Stimulated activated naive CD8-positive, alpha-beta T cell treated with anti-CD3 and anti-CD28 coated beads, Interleukin-15, amount 100 ng/mL, for 72 hours (primary cell): Measurements from ENCODE around the gene POMGNT2.

Experiments used
- ATAC-seq: fragments of 150-1000 bp; cut with Tn5 transposase; 2 replicates; pipeline ENCODE4 v1.10.0; 2021; ENCODE audit warnings: mild to moderate bottlenecking, moderate library complexity
- DNase-seq, 2 donors: peaks; one replicate each; pipeline ENCODE4 v3.0.0; 2021 to 2022
- H3K27ac Mint-ChIP-seq, 2 donors: one replicate each; pipeline ENCODE4 v1.8.0; 2022; ENCODE audit warnings: mild to moderate bottlenecking in 2 of 2, mixed read lengths in 2 of 2, moderate library complexity in 2 of 2
- H3K27me3 Mint-ChIP-seq: one replicate; pipeline ENCODE4 v1.8.0; 2022; ENCODE audit warnings: mixed read lengths
- H3K4me1 Mint-ChIP-seq: one replicate; pipeline ENCODE4 v1.8.0; 2022; ENCODE audit warnings: mild to moderate bottlenecking, mixed read lengths
- H3K4me3 Mint-ChIP-seq, 2 donors: one replicate each; pipeline ENCODE4 v1.8.0; 2022; ENCODE audit warnings: mild to moderate bottlenecking in 2 of 2, mixed read lengths in 2 of 2, moderate library complexity in 1 of 2
- H3K9me3 Mint-ChIP-seq, 2 donors: one replicate each; pipeline ENCODE4 v1.8.0; 2022; ENCODE audit warnings: mixed read lengths in 2 of 2

Gene POMGNT2

DNA sequence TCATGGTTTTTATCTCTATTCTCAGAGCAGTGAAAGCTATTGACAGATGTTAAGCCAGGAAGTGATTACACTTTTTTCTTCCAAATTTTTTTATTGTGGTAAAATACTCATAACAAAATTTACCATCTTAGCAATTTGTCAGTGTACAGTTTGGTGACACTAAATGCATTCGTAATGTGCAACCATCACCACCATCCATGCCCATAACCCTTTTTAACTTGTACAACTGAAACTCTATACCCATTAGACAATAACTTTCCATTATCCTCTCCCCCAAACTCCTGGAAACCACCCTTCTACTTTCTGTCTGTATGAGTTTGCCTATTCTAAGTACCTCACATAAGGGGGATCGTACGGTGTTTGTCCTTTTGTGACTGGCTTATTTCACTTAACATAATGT is 15.1 kb upstream of the POMGNT2 start:
- ATAC-seq, result peak; percentile 93
- H3K4me3 Mint-ChIP-seq, result no peak overlapping the region

DNA sequence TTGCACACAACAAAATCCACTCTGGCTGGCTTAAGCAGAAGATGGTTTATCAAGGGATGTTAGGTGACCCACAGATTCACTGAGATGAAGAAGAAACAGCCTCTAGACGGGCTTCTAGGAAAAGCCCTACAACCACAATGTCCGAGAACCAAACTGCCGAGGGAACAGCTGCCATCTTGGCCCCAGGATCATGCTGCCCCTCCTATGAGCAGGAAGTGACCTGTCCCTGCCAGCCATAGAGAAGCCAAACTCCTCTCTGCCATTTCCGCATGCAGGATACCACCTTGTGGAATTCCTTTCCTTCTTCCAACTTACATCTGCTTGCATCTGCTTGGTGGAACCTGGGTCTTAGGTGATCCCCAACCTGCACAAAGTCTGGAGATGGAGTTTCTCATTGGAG is 11.4 kb upstream of the POMGNT2 start:
- H3K27me3 Mint-ChIP-seq, result peaks cover 21% of the 10 kb centered on the region
- no peak for DNase-seq
- peaks cover 11% of the 10 kb centered on the region for H3K4me1 Mint-ChIP-seq
- ATAC-seq, result no peak
- H3K9me3 Mint-ChIP-seq, result no peaks in the 10 kb centered on the region
- H3K4me3 Mint-ChIP-seq, result no peak overlapping the region
- H3K27ac Mint-ChIP-seq, result no peak overlapping the region

More for the DNA sequence above, 15.1 kb upstream of the POMGNT2 start:
- Mint-ChIP-seq H3K4me1 (peaks cover 10% of the 10 kb centered on the region), H3K27me3 (peaks cover 14% of the 10 kb centered on the region), H3K9me3 (peaks cover 10% of the 10 kb centered on the region in 2 donors), H3K27ac (no peak overlapping the region)
- DNase-seq, result no peak

DNA sequence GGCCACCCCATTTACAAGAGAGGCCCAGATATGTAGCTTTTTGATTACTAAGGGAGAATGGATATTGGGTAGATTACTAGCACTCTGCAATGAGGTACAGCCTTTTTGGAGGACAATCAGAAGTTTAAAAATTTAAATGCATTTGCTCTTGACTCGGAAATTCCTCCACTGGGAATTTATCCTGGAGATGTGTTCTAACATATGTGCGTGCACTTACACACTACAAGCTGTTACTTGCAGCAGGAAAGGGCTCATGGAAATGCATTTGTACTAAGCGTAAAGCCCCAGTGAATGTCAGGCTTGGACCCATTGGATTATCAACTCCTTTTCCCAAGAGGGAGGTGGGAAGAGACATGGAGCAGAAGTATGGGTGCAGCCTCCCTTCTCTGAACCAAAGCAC is 7.8 kb upstream of the POMGNT2 start:
- Mint-ChIP-seq H3K27me3 (peaks cover 21% of the 10 kb centered on the region), H3K4me1 (peaks cover 5% of the 10 kb centered on the region), H3K27ac (peak overlapping the region in 1 of 2 donors; percentile 49), H3K4me3 (no peak overlapping the region), H3K9me3 (peaks cover 6 to 9% of the 10 kb centered on the region in 2 donors)
- DNase-seq (no peak), ATAC-seq (no peak)

DNA sequence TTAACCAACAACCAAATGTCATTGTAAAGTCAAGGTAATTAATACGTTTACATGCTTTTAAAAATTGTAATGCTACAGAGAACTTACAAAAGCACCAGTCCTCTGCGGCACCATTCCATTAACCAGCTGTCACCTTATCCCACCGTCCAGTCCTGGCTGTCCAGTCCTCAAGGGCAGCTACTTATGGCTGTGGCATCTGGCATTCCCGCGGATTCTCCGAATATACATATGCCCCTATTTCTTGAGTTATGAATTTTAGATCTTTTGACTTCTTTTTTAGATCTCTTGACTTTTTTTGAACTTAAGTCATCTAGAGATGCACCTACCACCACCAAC is 382 bp upstream of the POMGNT2 start:
- H3K27me3 Mint-ChIP-seq, result no peaks in the 10 kb centered on the region
- ATAC-seq (no peak), DNase-seq (no peak)
- H3K27ac Mint-ChIP-seq, result no peak overlapping the region
- H3K4me3 Mint-ChIP-seq, result peak overlapping the region; percentile 79 to 93
- H3K9me3 Mint-ChIP-seq, result peaks cover 6 to 9% of the 10 kb centered on the region in 2 donors
- peaks cover 41% of the 10 kb centered on the region for H3K4me1 Mint-ChIP-seq

DNA sequence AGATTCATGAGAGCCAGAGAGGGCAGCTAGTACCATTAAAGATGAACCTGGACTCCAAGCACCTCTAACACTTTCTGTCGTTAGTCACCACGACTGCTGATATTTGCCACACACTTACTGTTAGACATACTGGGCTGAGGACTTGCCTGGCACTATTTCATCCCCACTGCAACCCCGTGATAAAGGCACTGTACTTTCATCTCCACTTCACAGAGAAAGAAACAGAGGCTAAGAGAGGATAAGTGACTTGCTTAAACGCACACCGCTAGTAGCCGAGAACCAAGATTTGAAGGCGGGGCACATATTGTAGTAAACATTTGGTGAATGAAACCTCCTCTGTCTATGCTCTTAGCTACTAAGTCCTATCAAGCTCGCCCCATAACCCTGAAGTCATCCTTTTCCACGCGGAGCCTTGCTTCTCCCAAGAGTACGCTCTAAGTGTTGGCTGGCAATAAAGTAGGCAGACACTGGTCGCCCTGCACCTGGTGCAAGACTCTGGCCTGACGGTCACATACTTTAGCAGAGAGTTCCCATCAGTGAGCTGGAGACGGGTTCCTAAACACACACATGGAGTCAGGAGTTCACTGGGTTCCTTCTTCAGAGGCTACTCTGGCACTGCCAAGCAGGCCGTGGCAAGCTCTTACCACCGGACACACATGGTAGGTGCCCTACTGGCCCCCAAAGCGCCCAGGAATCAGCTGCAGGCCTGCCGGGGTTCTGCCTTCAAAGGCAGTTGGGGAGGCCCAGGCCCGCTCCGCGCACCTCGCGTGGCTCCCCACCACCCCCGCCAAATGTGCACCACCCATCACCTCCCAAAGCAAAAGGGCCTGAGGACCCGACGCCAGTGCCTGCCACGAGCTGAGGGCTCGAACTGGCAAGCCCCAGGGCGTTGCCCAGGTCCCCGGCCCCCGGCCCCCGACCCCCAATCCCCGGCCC is 951 bp downstream of the POMGNT2 start:
- DNase-seq (peak; percentile 36 to 37), ATAC-seq (peak; percentile 57)
- Mint-ChIP-seq H3K9me3 (peaks cover 0 to 4% of the 10 kb centered on the region in 2 donors), H3K27ac (peak overlapping the region in 1 of 2 donors; percentile 54), H3K27me3 (no peaks in the 10 kb centered on the region), H3K4me1 (peaks cover 48% of the 10 kb centered on the region), H3K4me3 (peak overlapping the region; percentile 84 to 93)

DNA sequence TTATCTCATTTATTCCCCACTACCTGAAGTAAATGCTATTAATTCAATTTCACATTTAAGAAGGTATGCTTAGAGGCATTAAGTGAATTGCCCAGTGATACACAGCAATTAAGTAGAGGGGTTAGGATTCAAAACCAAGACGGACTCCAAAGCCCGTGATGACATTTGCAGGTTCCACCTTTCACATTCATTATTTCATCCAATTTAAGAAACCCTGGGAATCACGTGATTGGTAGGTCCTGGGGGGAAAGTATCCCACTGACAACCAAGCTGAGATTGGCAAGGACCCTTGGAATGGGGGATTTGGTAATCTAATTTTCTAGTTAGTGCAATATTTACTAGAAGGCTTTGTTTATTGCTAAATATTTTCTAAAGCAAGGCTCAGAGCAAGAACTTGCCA is 1.8 kb downstream of the POMGNT2 start:
- Mint-ChIP-seq H3K4me3 (no peak overlapping the region), H3K27ac (no peak overlapping the region), H3K27me3 (no peaks in the 10 kb centered on the region), H3K9me3 (no peaks in the 10 kb centered on the region), H3K4me1 (peaks cover 52% of the 10 kb centered on the region)
- no peak for ATAC-seq
- no peak for DNase-seq

DNA sequence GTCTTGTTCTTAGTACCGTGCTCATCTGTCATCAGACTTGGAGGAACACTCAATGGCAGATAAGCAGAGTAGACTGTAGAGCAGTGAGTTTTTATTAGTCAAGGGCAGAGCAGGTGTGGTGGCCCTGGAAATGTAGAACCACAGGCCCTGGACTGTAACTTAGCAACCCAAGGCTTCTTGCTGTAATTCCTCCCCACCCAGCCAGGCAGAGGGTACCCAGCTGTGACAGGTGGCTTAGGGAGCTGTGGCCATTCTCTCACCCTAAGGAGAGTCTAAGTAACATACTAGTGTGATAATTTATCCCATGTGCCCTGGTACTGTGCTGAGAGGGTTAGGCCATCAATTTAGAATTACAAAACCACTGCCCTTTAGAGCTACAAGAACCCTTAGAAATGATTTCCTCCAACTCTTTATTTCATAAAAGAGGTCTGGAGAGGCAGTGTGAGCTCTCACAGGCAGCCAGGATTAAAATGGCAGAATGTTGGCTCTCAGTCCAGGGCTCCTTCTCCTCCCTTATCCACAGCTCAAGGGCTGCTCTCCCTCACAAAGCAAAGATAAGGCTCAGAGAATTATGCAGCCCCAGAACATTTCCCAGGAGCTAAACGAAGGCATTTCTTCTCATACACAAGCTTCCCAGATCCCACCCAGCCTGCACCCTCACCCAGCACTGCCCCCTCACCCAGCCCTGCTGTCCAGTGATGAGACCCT is 3.0 kb downstream of the POMGNT2 start:
- no peak overlapping the region for H3K4me3 Mint-ChIP-seq
- H3K27me3 Mint-ChIP-seq, result no peaks in the 10 kb centered on the region

DNA sequence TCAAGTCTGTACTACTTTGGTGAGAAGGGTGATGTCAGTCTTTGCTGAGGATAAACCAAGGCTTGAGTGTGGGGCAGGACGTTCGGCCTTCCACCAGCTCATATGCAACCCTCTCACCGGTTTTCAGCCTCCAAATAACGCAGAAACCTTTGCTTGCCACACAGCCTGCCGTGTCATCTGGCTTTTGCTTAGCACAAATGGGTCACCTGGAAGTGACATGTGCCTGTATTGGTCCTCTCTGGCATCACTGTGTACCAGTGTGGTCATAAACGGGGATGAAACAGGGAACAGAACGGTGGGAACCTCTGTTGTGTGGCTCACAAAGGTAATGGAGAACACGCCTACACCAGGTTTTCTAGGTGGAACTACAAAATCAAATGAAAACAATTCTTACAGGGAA is 7.1 kb downstream of the POMGNT2 start:
- ATAC-seq, result no peak
- no peak overlapping the region for H3K4me3 Mint-ChIP-seq

More for the DNA sequence above, 3.0 kb downstream of the POMGNT2 start:
- no peak for DNase-seq
- no peak for ATAC-seq
- Mint-ChIP-seq H3K9me3 (no peaks in the 10 kb centered on the region), H3K4me1 (peaks cover 52% of the 10 kb centered on the region), H3K27ac (no peak overlapping the region)

DNA sequence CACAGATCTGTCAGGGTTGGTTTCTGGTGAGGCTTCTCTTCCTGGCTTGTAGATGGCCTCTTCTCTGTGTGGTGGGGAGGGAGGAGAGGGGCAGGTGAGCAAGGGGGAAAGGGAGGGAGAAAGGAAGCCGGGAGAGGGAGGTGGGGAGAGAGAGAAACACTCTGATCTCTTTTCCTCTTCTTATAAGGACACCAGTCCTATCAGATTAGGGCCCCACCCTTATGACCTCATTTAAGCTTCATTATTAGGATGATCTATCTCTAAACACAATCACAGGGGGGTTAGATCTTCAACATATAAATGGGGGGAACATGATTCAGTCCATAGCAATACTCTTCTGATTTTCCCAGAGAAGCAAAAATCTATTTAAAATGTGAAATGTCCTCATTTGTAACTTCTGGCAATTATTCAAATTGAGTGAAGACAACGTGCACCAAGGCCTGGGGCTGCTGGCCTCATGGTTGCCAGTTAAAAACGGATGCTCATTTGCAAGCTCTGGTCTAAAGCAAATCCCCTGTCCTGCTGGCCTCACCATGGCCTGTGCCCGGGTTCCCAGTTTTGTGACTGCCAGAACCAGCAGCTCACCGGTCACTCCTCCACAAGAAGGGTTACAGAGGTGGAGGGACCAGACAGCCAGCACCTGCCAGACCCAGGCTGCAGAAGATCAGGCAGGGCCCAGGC is 8.3 kb downstream of the POMGNT2 start:
- ATAC-seq (no peak), DNase-seq (no peak)
- Mint-ChIP-seq H3K4me3 (no peak overlapping the region), H3K4me1 (peaks cover 32% of the 10 kb centered on the region), H3K27ac (no peak overlapping the region), H3K9me3 (no peaks in the 10 kb centered on the region), H3K27me3 (no peaks in the 10 kb centered on the region)

More for the DNA sequence above, 7.1 kb downstream of the POMGNT2 start:
- peaks cover 38% of the 10 kb centered on the region for H3K4me1 Mint-ChIP-seq
- no peaks in the 10 kb centered on the region for H3K9me3 Mint-ChIP-seq
- no peaks in the 10 kb centered on the region for H3K27me3 Mint-ChIP-seq
- DNase-seq, result no peak
- no peak overlapping the region for H3K27ac Mint-ChIP-seq

DNA sequence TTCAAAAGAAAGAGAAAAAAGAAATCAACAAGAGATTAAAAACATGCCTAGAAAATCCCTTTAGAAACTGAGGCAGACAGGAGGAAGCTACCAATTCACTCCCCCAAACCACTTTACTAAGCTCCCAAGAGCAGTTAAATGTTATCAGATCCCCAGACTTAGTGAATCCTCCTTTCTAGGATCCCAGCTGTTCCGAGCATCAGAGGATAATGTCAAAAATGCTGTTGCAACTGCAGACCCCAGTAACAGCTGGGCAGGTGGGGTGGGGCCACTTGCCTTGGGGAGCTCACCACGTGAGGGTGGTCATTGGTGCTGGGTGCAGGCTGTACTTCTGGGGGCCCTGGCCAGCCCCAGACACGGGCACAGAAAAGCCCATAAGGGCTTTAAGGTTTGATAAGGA is 9.1 kb downstream of the POMGNT2 start:
- DNase-seq (no peak), ATAC-seq (no peak)
- Mint-ChIP-seq H3K27ac (peak overlapping the region in 1 of 2 donors; percentile 44), H3K4me3 (no peak overlapping the region), H3K4me1 (peaks cover 32% of the 10 kb centered on the region), H3K27me3 (no peaks in the 10 kb centered on the region), H3K9me3 (no peaks in the 10 kb centered on the region)

DNA sequence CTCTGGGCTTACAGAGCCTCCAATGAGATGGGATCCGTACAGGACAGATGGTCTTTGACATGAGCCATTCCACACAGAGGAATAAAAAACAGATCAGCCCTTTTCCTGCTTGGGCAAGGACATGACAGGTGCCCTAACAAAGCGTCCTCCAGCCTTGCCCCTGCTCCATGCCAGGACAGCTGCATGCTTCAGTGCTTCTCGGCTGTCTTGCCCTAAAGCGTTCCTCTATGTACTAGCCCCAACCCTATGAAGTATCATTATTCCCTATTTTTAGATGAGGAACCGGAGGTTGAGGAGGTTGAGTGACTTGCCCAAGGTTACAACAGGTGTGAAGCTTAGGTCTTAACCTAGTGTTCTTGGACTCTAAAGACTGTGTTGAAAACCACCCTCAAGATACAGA is 10.5 kb downstream of the POMGNT2 start:
- H3K4me1 Mint-ChIP-seq, result peaks cover 25% of the 10 kb centered on the region
- no peak for ATAC-seq
- no peak overlapping the region for H3K27ac Mint-ChIP-seq

DNA sequence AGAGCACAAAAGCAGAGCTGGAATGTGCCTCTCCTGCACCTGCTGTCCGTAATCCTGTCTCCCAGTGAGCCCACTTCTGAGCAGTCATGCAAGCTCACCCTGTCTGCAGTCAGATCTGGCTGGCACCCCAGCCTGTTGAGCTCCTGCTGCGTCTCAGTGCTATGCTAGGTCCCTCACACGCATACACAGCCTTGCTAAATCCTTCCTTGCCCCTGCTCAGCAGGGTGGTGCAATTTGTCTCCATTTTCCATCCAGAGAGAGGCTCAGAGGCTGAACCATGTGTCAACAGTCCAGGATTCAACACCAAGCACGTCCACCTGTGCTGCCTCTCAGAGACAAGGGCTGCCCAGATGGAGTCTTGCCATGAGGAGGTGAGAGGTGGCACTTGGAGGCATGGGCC is 11.0 kb downstream of the POMGNT2 start:
- ATAC-seq, result no peak
- Mint-ChIP-seq H3K27ac (no peak overlapping the region), H3K4me3 (no peak overlapping the region), H3K4me1 (peaks cover 25% of the 10 kb centered on the region), H3K9me3 (no peaks in the 10 kb centered on the region), H3K27me3 (no peaks in the 10 kb centered on the region)
- DNase-seq, result no peak

More for the DNA sequence above, 10.5 kb downstream of the POMGNT2 start:
- Mint-ChIP-seq H3K9me3 (no peaks in the 10 kb centered on the region), H3K4me3 (no peak overlapping the region), H3K27me3 (no peaks in the 10 kb centered on the region)
- no peak for DNase-seq

DNA sequence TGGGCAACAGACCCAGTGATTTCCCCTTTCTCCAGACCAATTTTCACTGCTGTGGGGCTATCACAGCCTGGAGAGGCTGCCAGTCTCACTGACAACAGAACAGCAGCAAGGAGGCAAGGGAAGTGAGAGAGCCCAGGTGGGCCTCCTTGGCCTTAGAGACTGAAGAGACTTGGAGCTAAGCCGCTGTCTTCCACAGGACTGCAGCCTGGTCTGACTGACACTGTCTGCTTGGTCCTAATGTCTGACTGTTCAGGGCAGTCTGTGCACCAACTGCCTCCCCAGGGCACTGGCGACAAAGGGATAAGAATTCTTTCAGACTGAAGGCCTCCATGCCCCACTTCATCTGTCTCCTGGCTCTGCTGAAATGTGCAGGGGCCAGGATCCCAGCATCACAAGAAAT is 11.5 kb downstream of the POMGNT2 start:
- H3K4me3 Mint-ChIP-seq, result no peak overlapping the region
- ATAC-seq, result no peak
- peak overlapping the region in 1 of 2 donors; percentile 19 for H3K27ac Mint-ChIP-seq
- peaks cover 25% of the 10 kb centered on the region for H3K4me1 Mint-ChIP-seq
- no peaks in the 10 kb centered on the region for H3K9me3 Mint-ChIP-seq
- no peak for DNase-seq
- H3K27me3 Mint-ChIP-seq, result no peaks in the 10 kb centered on the region

DNA sequence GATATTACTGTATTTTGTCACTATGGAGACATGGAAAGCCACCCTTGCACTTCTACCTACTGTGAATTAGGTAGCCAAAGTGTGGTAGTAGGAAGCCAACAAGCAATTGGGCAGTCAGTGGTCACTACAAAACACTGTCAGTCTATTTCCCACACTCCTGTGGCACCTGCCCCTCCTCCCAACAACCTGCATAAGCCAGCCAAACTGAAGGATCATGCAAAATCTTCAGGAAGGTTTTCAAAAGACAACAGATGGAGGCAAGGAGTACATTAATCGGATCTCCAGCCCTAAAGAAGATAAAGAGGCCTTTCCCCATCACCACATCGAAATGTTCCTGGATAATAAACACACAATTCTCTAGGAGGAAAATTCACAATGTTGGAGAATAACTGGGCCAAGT is 11.9 kb downstream of the POMGNT2 start:
- Mint-ChIP-seq H3K4me1 (peaks cover 21% of the 10 kb centered on the region), H3K4me3 (no peak overlapping the region)
- no peak for ATAC-seq

DNA sequence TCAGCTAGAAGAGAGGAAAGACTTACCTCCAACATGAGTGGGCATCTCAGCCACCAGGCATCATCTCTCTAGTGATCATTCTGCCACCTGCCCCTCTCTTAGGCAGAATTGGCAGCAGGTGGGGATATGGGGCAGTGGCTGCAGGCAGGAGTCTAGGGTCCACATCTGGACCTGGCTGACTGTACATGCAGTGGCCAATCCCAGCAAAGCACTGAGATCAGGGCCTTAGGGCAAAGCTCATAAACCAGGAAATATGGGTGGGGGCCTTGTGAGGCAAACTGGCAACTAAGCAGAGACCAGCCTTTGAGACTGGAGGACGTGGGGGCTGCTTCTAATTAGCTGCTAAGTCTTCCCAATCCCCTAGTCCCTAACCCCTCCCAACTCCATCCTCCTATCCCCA is 12.9 kb downstream of the POMGNT2 start:
- no peaks in the 10 kb centered on the region for H3K27me3 Mint-ChIP-seq
- no peak overlapping the region for H3K4me3 Mint-ChIP-seq
- DNase-seq, result no peak
- no peaks in the 10 kb centered on the region for H3K9me3 Mint-ChIP-seq
- ATAC-seq, result no peak
- peaks cover 20% of the 10 kb centered on the region for H3K4me1 Mint-ChIP-seq
- H3K27ac Mint-ChIP-seq, result no peak overlapping the region

More for the DNA sequence above, 11.9 kb downstream of the POMGNT2 start:
- no peak for DNase-seq
- H3K9me3 Mint-ChIP-seq, result no peaks in the 10 kb centered on the region
- H3K27ac Mint-ChIP-seq, result peak overlapping the region in 1 of 2 donors; percentile 19
- no peaks in the 10 kb centered on the region for H3K27me3 Mint-ChIP-seq

DNA sequence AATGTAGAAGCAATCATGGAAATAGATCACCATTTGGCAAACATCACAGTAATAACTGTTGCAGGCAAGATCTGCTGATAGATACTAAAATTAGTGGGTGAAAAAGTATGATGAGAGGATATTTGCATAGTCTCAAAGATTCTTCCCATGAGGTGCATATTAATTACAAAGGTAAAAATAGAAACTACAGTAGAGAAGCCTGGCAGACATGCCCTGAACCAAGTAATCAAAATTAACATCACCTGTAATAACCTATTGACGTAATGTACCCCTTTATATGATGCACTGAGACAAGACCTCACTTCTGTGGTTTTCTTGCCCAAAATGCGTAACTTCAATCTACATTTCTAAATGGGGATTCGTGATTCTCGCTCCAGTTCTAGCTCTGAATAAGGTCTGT is 14.4 kb downstream of the POMGNT2 start:
- H3K27ac Mint-ChIP-seq, result no peak overlapping the region
- no peak for DNase-seq
- H3K9me3 Mint-ChIP-seq, result no peaks in the 10 kb centered on the region
- H3K4me1 Mint-ChIP-seq, result peaks cover 20% of the 10 kb centered on the region
- no peaks in the 10 kb centered on the region for H3K27me3 Mint-ChIP-seq
- no peak overlapping the region for H3K4me3 Mint-ChIP-seq
- ATAC-seq, result no peak
